NOMO-1 treated with DMSO at 0.1 percent for 48 hours (cell line): ENCODE data around the gene TBX5.
"Not testable (repeated sequence)": the region's sequence is repeated elsewhere in the genome, so short reads cannot be mapped to it uniquely, and the experiment has no call there.

Experiments used
- DNase-seq: peaks from one replicate; lab custom pipeline; 2025; ENCODE audit not compliant: unreplicated experiment; lab: John Stamatoyannopoulos, UW

TBX5 gene

GRCh38 chr12:114384739-114385138 lies 21.2 kb downstream of the TBX5 start:
- DNase-seq, result no peak

DNA sequence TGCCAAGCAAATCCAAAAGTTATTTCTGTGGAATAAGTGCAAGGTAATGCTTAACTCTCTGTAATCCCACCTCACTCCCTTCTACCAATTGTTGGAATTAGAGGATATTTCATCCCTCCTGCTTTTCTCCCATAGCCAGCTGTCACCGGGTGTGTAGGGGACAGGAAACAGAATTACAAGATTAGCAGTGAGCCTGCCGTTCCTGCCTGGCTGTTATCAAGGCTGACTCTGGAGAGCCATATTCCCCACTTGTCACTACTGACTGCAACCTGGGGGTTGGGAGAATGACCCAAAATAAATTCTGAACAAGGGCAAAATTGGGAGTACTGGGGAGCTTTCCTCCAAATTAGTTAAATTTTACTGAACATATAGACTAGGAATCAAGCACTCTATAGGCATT lies 24.8 kb downstream of the TBX5 start:
- no peak for DNase-seq

DNA sequence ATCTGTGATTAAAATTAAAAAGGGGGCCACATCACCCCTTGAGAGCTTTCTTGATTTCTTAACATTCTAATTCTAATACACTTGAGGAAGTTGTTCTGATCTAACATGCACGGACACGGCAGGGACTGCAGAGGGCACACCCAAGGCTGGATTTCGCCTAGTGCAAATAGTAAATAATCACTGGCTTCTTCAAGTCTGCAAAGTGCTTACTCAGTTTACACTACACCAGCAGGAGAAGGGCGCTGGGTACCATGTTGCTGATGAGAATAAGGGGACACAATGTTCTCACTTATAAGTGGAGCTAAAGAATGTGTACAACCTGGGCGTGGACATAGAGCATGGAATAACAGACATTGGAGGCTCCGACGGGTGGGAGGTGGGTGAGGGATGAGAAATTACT lies 34.2 kb downstream of the TBX5 start:
- DNase-seq, result no peak

DNA sequence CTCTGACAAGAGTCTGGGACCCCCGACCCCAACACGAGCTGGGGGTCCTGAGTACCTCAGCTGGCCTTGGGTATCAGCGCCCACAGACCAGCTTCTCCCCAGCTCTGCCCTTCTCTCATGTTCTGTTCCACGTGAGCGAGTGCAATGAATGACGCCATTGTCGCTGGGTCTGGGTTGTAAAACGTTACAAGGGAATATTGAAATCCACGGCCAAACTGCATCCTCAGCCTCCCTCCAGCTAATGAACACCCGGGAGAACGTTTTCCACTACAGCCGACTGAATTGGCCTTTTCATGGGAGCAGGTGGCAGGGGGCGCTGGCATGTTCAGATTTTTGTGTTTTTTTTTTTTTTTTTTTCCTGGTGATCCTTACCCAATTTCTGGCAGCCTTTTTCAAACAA lies 34.7 kb downstream of the TBX5 start:
- DNase-seq, result no peak

DNA sequence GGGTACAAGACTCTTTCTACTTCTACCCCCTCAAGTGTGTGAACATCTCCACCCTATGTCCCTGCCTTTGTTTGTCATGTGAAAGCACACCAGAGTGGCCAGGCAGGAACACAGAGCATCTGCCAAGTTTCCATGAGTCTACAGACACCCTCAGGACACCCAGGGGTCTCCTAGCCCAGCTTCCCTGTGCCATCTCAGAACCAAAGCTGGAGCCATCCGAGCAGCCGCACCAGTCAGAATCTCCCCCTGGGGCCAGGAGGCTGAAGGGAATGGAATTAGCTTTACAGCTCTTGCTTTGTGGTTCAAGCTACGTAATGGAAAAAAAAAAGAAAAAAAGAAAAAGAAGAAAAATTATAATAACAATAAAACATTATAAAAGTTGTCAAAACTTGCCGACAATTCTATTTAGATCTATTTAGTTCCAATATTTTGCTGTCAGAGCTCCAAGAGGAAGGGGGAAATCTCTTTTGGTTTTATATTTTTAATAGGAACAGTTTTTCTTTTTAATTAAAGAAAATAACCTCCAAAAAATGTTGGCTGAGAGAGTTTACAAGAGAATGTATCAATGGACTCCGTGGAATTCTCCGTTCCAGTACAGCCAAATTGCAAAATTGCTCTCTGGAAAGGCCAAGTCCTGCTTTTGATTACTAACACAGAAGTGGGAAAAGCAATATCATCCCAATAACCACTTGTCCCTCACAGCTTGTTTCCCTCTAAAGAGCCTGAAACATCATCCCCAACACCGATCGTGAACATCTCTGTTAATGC lies 37.1 kb downstream of the TBX5 start:
- DNase-seq, result no peak

DNA sequence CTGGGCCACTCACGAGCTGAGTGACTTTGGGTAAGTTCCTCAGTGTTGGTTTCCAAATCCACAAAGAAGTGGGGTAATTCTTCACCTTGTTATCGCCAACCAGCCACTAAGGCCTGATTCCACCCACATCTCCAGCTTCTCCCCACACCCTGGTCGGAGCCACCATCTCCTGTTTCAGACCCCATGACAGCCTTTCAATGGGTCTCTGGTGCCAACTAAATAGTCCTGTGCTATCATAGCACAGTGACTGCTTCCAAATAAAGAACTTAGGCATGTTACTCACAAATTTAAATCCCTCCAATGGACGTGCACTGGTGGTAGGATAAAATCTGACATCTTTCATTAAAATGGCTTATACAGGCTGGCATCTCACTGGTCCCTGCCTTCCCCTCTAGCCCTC lies 44.0 kb downstream of the TBX5 start:
- no peak for DNase-seq

GRCh38 chr12:114361545-114361944 lies 44.4 kb downstream of the TBX5 start:
- no peak for DNase-seq

DNA sequence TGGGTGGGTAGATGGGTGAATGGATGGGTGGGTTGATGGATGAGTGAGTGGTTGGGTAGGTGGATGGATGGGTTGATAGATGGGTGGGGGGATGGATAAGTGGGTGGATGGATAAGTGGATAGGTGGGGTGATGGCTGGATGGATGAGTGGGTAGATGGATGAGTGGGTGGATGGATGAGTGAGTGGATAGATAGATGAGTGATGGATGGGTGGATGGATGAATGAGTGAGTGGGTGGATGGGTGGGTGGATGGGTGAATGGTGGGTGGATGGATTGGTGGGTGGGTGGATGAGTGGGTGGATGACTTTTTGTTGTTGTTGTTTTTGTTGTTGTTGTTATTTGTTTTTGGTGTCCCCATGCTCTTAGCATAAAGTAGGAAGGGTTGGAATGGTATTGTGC lies 45.5 kb downstream of the TBX5 start:
- no peak for DNase-seq

DNA sequence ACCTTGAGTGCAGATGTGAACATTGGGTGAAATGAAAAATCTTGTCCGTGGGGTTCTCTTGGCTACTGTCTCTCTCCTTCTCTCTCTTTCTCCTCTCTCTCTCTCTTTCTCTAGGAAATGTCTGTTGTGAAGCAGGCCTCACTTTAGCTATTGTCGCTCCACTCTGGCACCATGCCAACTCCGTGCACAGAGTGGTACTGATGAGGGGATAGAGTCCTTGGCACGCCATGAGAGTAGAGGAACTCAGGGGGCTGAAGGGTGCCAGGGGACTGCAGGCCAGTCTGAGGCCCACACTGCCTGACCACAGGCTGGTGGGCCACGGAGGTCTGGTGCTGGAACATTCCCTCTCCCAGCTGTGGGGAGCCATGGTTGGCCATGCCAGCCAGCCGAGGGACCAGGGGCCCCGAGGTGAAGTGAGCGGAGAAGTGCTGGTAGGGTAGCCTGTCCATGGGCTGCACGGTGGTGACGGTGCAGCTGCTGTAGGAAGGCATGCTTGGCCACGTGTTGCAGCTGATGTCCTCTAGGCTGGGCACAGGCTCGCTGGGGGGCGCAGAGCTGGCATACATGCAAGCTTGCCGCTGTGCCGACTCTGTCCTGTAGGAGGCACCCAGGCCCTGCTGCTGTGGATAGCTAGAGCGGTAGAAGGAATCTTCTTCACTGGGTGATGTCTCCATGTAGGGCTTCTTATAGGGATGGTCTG lies 50.4 kb downstream of the TBX5 start:
- DNase-seq, result no peak

DNA sequence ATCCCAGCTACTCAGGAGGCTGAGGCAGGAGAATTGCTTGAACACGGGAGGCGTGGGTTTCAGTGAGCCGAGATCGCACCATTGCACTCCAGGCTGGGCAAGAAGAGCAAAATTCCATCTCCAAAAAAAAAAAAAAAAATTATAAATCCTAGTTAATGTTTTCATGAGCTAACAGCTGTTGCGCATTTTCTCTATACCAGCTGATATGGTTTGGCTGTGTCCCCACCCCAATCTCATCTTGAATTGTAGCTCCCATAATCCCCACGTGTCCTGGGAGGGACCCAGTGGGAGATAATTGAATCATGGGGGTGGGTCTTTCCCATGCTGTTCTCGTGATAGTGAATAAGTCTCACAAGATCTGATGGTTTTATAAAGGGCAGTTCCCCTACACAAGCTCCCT lies 56.7 kb downstream of the TBX5 start:
- not testable (repeated sequence) for DNase-seq

GRCh38 chr12:114347861-114348260 lies 58.1 kb downstream of the TBX5 start:
- DNase-seq, result no peak

- no peak for DNase-seq
Measured at GRCh38 chr12:114344831-114345230, 61.1 kb downstream of the TBX5 start.

GRCh38 chr12:114344303-114344663 lies 61.7 kb downstream of the TBX5 start:
- no peak for DNase-seq

GRCh38 chr12:114343585-114344302 lies 62.2 kb downstream of the TBX5 start:
- no peak for DNase-seq

DNA sequence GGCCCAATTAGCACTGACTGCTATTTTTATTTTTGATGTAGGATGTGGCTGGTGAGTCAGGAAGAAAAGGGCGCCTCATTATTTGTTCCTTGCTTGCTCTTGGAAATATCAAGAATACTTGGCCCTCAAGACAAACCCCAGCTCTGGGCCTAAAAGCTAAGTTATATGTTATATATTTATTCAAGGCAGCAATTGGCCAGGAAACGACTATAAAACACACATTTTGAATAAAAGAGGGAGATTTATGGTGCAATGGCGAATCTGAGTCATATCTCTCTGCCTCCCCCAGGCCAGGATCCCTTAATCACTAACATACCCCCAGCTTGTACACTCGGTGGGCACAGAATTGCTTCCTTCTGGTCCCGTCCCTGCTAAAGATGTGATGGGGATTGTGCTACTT lies 63.3 kb downstream of the TBX5 start:
- no peak for DNase-seq

DNA sequence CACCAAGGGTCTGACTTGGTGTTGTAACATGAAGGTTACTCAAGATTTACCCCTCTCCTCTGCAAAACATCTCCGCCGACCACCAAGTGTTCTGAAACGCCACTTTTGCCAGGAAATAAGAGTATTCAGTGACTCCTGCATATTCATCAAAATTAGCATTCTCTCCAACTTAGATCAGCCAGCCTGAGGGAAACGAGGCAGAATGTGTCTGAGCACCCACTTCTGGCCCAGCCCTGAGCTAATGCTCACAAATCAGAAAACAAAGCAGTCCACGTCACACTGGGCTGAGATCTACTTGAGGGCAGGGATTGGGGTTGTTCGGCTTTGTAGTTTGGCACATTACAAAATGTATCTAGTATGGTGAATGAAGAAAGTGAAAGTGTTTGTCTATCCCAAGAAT lies 64.3 kb downstream of the TBX5 start:
- DNase-seq, result no peak

- no peak for DNase-seq
Measured at GRCh38 chr12:114340231-114340630, 65.7 kb downstream of the TBX5 start.

- no peak for DNase-seq
Measured at GRCh38 chr12:114339626-114340025, 66.3 kb downstream of the TBX5 start.

- DNase-seq, result no peak
Measured at GRCh38 chr12:114335607-114336006, 70.3 kb downstream of the TBX5 start.

DNA sequence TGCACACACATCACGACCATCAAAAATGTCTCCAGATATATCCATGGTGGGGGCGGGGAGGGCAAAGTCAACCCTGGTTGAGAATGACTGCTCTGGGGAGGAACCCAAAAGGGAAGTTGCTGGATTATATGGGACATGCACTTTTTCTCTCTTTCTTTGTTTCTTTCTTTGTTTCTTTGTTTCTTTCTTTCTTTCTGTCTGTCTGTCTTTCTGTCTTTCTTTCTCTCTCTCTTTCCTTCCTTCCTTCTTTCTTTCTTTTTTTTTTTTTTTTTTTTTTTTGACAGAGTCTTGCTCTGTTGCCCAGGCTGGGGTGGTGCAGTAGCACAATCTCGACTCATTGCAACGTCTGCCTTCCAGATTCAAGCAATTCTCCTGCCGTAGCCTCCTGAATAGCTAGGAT lies 71.5 kb downstream of the TBX5 start:
- DNase-seq, result no peak

DNA sequence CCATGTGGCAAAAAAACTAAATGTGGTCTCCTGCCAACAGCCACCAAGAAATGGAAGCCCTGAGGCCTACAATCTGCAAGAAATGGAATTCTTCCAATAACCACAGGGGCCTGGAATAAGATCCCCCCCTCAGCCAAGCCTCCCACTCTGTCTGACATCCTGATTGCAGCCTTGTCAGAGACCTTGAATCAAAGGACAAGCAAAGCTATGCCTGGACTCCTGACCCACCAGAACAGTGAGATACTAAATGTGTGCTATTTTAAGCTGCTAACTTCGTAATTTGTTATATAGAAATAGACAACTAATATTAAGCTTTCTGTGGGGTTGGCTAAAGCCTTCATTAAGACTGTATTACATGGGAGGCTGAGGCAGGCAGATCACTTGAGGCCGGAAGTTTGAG lies 77.7 kb downstream of the TBX5 start:
- DNase-seq, result no peak

- no peak for DNase-seq
Measured at GRCh38 chr12:114327765-114328164, 78.2 kb downstream of the TBX5 start.
